Femur (tissue), 1 donor: ENCODE data around the gene OR6Q1.
A peak's percentile ranks its signal among the peaks of the same experiment; 100 is the strongest.
"Not testable (repeated sequence)": the region's sequence is repeated elsewhere in the genome, so short reads cannot be mapped to it uniquely, and the experiment has no call there.

Experiments
- DNase-seq: peaks from one replicate; pipeline ENCODE4 v3.0.0-alpha.2; 2017

The OR6Q1 gene, protein sequence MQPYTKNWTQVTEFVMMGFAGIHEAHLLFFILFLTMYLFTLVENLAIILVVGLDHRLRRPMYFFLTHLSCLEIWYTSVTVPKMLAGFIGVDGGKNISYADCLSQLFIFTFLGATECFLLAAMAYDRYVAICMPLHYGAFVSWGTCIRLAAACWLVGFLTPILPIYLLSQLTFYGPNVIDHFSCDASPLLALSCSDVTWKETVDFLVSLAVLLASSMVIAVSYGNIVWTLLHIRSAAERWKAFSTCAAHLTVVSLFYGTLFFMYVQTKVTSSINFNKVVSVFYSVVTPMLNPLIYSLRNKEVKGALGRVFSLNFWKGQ

DNA sequence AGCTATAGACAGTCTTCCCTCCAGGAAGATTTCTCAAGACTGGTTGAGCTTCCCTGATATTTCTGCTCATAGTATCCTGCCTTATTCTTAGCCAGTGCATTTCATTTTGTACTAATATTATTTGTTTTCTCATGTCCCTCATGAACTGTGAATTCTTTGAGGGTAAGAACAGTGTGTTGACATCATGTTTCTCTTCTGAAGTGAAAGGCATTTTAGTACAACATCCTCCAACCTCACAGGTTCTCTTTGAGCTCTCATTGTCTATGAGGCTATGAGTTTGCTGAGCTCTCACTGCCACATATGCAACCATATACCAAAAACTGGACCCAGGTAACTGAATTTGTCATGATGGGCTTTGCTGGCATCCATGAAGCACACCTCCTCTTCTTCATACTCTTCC, at the start of gene OR6Q1:
TSS of gene OR6Q1 (plus strand) at position 301 of the 400 bp plus-strand sequence. CDS start at position 301, 0 bp downstream.
- no peak for DNase-seq

DNA sequence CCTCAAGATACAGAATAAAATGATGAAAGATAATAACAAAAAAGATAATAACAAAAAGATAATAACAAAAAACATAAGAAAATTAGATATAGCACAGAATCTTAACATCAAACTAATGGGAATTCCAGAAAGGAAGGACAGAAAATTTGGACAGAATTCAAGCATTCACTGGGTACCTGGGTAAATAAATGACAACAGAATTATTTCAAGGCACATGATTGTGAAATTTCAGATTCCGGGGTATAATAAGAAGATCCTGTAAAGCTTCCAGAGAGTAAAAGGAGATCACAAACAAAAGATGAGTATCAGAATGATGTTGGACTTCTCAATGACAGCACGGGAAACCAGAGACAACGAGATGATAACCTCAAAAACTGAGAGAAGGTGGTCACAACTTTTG, 49.2 kb upstream of the OR6Q1 start:
- no peak for DNase-seq

- no peak for DNase-seq
Observed at GRCh38 chr11:57982776-57983175, 48.0 kb upstream of the OR6Q1 start.

DNA sequence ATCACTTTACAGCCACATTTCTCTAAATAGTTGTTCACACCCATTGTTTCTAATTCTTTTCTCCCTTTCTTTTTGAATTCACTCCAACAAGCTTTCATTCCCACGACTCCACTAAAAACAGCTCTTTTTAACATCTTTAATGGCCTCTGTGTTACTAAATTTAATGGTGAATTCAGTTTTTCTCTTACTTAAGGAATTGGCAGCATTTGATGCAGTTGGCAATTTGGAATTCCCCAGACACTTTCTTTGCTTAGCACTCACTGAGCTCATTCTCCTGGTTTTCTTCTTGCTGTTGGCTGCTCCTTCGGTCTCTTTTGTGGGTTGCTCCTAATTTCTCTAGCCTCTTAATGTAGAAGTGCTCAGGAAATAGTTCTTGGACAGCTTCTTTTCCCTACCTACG, 47.6 kb upstream of the OR6Q1 start:
- DNase-seq = no peak

DNA sequence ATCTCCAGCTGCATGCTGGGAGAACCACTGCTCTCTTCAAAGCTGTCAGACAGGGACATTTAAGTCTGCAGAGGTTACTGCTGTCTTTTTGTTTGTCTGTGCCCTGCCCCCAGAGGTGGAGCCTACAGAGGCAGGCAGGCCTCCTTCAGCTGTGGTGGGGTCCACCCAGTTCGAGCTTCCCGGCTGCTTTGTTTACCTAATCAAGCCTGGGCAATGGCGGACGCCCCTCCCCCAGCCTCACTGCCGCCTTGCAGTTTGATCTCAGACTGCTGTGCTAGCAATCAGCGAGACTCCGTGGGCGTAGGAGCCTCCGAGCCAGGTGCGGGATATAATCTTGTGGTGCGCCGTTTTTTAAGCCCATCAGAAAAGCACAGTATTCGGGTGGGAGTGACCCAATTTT, 31.2 kb upstream of the OR6Q1 start:
- DNase-seq = not testable (repeated sequence)

- DNase-seq = not testable (repeated sequence)
Observed at GRCh38 chr11:58000021-58000420, 30.7 kb upstream of the OR6Q1 start.

DNA sequence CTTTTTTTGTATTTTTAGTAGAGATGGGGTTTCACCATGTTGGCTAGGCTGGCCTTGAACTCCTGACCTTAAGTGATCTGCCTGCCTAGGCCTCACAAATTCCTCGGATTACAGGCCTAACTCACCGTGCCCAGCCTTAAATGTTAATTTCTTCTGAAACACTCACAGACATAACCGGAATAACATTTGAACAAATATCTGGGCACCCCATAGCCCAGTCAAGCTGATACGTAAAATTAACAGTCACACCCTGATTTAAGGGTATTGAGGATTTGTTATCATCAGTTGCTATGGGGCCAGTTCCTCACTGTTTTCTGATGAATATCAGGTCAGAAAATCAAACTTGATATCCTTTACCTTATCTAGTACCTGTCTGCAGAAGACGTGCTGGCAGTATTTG, 30.1 kb upstream of the OR6Q1 start:
- DNase-seq = no peak

- no peak for DNase-seq
Observed at GRCh38 chr11:58003036-58003435, 27.7 kb upstream of the OR6Q1 start.

- no peak for DNase-seq
Observed at GRCh38 chr11:58003591-58003990, 27.2 kb upstream of the OR6Q1 start.

- DNase-seq = no peak
Observed at GRCh38 chr11:58004664-58005063, 26.1 kb upstream of the OR6Q1 start.

DNA sequence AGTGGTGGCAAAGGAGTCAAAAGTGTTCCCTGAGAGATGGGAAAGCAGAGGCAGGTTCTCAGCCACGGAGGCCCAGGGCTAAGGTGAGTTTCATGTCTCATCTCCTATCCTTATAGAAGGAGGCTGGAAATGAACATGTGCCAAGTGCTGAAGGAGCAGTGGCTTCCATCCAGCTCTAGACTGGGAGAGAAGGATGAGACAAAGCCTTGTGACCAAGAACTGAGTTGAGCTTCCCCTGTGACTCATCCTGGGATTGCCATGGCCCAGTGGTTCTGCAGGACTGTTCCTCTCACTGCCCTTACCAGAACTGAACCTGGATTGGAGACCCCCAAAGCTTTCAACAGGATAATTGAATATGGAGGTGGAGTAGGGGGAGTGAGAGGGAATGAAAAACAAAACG, 23.8 kb upstream of the OR6Q1 start:
- no peak for DNase-seq

GRCh38 chr11:58011771-58012170, 19.0 kb upstream of the OR6Q1 start:
- DNase-seq = no peak

DNA sequence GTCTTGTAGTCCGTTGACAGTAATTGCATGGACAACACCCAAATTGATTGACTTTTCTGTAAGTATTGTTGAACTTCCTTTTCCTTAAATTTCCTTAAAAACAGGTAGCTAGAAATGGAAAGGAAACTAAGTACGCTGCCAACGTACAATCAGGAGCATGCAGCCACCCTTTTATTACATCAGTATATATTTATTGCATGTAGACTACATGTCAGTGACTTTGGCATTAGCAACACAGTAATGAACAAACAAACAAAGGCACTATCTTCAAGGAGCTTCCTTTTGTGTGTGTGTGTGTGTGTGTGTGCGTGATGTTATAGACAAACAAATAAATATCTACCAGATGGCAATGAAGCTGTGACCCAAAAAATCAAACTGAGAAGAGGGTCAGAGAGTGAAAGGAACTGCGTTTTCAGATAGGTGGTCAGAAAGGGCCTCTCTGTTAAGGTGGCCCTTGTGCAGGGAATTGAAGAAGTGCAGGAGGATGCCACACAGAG, 7.3 kb upstream of the OR6Q1 start, which contains the start of gene OR9Q1:
TSS of gene OR9Q1 (plus strand) at position 447 of the 497 bp plus-strand sequence. CDS start 155,564 bp downstream, outside the sequence.
- no peak for DNase-seq

- DNase-seq = peak; percentile 75
Observed at GRCh38 chr11:58024601-58025091, 6.1 kb upstream of the OR6Q1 start.

GRCh38 chr11:58027341-58027740, 3.4 kb upstream of the OR6Q1 start:
- no peak for DNase-seq

DNA sequence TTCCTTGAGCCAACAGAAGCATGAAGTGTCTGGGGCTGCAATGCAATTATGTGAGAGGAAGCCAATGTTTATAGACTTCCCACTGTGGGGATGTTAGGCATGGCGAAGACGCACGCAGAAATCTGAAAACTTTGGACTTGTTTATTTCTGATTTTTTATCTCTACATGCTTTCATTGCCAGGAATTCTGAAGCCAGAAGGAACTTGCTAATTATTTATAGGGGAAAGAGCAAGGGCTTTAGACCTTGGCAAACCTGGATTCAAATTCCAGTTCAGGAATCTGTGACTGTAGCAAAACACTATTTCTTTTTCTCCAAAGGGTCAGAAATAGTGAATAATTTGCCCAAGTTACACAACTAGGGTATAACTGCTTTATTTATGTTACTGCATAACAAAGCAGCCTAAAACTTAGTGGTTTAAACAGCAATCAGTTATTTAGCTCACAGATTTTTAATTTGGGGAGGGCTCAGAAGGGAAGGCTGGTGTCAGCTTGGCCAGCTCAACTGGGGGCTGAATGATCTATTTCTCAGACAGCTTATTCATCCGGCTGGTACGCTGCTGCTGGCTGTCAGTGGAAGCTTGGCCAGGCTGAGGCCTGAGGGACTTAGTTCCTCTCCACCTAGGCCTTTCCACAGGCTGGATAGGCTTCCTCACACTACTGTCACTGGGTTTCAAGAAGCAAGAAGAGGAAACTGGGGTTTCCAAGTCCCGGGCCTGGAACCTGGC, 1.9 kb upstream of the OR6Q1 start:
- DNase-seq = no peak

GRCh38 chr11:58034471-58034870, 3.7 kb downstream of the OR6Q1 start:
- no peak for DNase-seq

- DNase-seq = no peak
Observed at GRCh38 chr11:58039589-58039988, 8.8 kb downstream of the OR6Q1 start.

DNA sequence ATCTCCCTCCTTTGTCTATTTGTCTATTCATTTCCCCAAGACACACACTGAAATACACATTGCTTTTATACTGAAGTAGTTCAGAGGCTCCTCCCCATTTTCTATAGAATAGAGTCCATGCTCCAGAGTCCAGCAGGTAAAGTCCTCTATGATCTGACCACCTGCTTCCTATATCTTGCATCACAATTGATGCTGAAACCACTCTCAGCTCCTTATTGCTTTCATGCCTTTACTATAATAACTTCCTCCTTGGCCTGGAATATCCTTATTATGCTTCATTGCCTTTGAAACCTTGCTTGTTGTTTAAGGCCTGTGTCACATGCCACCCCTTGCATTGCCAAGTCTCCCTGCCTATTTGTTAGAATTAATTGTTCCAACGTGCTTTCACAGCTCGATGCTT, 12.6 kb downstream of the OR6Q1 start:
- DNase-seq = no peak

- DNase-seq = no peak
Observed at GRCh38 chr11:58046231-58046630, 15.5 kb downstream of the OR6Q1 start.

DNA sequence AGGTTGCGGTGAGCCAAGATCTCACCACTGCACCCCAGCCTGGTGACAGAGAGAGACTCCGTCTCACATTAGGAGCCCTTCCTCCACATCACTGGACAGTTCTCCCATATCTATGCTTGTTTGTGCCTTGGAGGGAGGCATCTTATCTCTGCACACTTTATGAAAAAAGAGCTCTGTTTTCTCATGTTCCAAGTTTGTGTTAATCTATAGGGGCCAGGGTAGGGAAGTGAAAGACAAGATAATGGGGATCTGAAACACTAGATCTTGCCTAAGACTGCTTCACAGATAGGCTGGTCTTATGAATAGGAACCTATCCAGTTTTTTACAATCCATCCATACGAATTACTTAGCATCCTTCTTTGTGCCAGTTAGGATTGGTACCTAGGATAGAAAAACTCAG, 17.1 kb downstream of the OR6Q1 start:
- DNase-seq = no peak

DNA sequence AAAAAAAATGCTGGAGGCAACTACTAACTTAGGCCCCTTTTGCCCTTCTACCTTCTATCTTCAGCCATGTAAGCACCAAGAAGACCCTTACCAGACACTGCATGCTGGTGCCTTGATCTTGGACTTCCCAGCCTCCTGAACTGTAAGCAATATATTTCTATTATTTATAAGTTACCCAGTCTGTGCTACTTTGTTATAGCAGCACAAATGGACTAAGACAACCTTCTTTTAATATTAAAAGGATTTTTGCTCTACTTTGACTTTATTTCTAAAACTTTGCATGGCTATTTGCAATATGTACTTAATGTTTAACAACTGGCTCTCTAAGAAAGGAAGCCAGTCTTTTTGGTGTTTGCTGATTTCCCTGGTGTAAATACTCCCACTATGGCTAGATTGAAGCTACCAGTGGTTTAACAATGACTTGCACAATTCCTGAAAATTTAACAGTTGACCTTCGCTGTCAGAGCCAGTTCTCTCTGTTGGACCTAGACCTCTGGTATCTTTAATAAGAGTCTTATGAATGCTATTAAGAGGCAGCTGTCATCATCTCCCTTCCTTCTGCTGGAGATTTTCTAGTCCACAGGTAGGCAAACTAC, 25.2 kb downstream of the OR6Q1 start:
- no peak for DNase-seq

- no peak for DNase-seq
Observed at GRCh38 chr11:58057481-58057880, 26.7 kb downstream of the OR6Q1 start.
